BLaER1 (cell line): Measurements from ENCODE around the gene TRPC6.

ENCODE experiments used
- H3K27ac ChIP-seq: shearing (Covaris generic); formaldehyde crosslinking; 2 replicates; pipeline ENCODE4 v1.8.1; 2022
- H3K27me3 ChIP-seq: shearing (Covaris generic); formaldehyde crosslinking; 2 replicates; pipeline ENCODE4 v1.8.1; 2022
- H3K36me3 ChIP-seq: shearing (Covaris generic); formaldehyde crosslinking; 2 replicates; pipeline ENCODE4 v1.8.1; 2022
- H3K4me1 ChIP-seq: shearing (Covaris generic); formaldehyde crosslinking; 2 replicates; pipeline ENCODE4 v1.8.1; 2022
- H3K4me2 ChIP-seq: shearing (Covaris generic); formaldehyde crosslinking; 2 replicates; pipeline ENCODE4 v1.8.1; 2022
- H3K4me3 ChIP-seq: shearing (Covaris generic); formaldehyde crosslinking; 2 replicates; pipeline ENCODE4 v1.8.1; 2022
- H3K9ac ChIP-seq: shearing (Covaris generic); formaldehyde crosslinking; 2 replicates; pipeline ENCODE4 v1.8.1; 2022
- H3K9me3 ChIP-seq: shearing (Covaris generic); formaldehyde crosslinking; 2 replicates; pipeline ENCODE4 v1.8.1; 2022
- H4K20me1 ChIP-seq: shearing (Covaris generic); formaldehyde crosslinking; 2 replicates; pipeline ENCODE4 v1.8.1; 2022
- Cebpa-rat ChIP-seq: shearing (Covaris generic); IDR thresholded peaks from 2 replicates; pipeline ENCODE4 v1.8.1; 2022

Gene TRPC6

DNA sequence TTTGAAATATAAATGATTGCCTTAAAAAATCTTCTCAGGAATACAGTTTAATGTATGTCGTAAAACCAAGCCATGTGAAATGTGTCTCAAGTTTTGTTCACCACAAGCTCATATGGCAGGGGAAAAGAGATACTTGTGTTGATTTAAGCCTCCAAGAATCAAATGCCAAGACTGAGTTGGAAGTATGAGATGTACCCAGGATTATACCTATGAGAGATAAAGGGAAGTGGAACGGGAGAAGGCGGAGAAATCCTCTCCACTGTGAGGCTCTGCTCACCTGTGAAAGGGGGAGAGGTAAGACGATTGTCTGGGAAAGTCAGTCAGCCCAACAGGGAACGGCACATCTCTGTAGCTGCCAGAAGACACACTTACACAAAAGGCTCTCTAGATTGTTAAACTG is 124.8 kb downstream of the TRPC6 start:
- Histone ChIP-seq H3K9me3 (no peaks in the 10 kb centered on the region), H3K4me1 (no peaks in the 10 kb centered on the region), H3K27ac (no peak overlapping the region), H4K20me1 (no peaks in the 10 kb centered on the region), H3K36me3 (no peaks in the 10 kb centered on the region), H3K4me3 (no peak overlapping the region), H3K9ac (no peak overlapping the region), H3K4me2 (no peak overlapping the region), H3K27me3 (no peaks in the 10 kb centered on the region)
- no peak for TF ChIP-seq Cebpa-rat

DNA sequence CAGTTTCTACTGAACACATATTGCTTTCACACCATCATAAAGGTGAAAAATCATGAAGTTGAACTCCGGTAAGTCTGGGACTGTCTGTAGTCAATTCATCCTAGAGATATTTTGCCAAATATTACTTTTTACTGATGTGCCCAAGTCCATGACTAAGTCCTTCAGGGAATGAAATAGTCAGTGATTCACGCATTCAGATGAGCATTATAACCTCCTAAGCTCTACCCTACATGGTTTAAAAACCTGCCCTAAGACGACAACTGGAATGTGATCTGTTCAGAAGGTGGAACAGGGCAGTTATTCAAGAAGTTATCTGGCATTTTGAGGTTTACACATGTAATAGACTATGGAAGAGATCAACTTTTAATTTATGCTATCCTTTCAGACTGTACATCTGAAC is 125.6 kb downstream of the TRPC6 start:
- Histone ChIP-seq H3K4me1 (no peaks in the 10 kb centered on the region), H3K27ac (no peak overlapping the region), H3K36me3 (no peaks in the 10 kb centered on the region), H3K27me3 (no peaks in the 10 kb centered on the region), H3K9me3 (no peaks in the 10 kb centered on the region), H4K20me1 (no peaks in the 10 kb centered on the region), H3K4me2 (no peak overlapping the region), H3K4me3 (no peak overlapping the region), H3K9ac (no peak overlapping the region)
- no peak for TF ChIP-seq Cebpa-rat

DNA sequence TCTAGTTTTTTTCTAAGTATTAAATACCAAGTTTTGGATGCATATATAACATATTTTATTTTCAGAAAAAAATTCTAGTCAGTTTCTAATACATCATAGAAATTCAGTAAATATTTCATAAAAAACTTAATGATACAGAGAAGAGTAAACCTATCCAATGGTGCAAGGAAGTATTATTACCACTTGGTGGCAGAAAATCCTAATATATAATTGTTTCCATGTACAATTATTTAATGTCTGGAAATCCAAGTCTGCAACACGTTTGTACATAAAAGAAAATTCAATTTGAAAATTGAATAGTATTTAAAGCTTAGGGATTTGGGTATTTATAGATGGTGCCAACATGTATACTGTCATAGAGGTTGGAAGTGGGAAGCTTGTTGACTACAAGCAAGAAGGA is 127.0 kb downstream of the TRPC6 start:
- H3K36me3 ChIP-seq = no peaks in the 10 kb centered on the region
- no peaks in the 10 kb centered on the region for H3K27me3 ChIP-seq
- H3K9me3 ChIP-seq = no peaks in the 10 kb centered on the region
- H3K9ac ChIP-seq = no peak overlapping the region
- no peak overlapping the region for H3K27ac ChIP-seq
- no peaks in the 10 kb centered on the region for H3K4me1 ChIP-seq
- H4K20me1 ChIP-seq = no peaks in the 10 kb centered on the region
- H3K4me3 ChIP-seq = no peak overlapping the region
- TF ChIP-seq Cebpa-rat = no peak
- no peak overlapping the region for H3K4me2 ChIP-seq

DNA sequence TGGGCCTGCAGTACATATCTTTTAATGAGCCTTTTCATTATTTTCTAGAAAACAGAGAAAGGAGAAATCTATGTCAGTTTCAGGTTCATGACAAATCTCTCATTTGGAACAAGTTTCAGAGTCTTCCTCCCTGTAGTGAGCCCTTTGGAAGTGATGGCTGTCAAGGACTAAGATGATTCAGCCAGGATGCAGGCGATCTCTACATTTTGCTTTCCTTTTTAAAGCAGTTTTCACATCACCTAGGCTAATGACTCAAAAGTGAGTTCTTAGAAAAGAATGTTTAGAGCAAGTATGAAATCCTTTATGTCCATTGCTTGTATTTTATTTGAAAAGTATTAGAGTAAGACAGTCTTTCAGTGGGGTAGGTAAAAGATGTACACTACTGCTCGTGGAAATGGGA is 130.1 kb downstream of the TRPC6 start:
- Histone ChIP-seq H3K27ac (no peak overlapping the region), H3K9me3 (no peaks in the 10 kb centered on the region), H3K4me1 (peaks cover 7% of the 10 kb centered on the region), H4K20me1 (no peaks in the 10 kb centered on the region), H3K36me3 (no peaks in the 10 kb centered on the region), H3K9ac (no peak overlapping the region), H3K4me2 (no peak overlapping the region), H3K4me3 (no peak overlapping the region), H3K27me3 (no peaks in the 10 kb centered on the region)
- TF ChIP-seq Cebpa-rat = no peak

DNA sequence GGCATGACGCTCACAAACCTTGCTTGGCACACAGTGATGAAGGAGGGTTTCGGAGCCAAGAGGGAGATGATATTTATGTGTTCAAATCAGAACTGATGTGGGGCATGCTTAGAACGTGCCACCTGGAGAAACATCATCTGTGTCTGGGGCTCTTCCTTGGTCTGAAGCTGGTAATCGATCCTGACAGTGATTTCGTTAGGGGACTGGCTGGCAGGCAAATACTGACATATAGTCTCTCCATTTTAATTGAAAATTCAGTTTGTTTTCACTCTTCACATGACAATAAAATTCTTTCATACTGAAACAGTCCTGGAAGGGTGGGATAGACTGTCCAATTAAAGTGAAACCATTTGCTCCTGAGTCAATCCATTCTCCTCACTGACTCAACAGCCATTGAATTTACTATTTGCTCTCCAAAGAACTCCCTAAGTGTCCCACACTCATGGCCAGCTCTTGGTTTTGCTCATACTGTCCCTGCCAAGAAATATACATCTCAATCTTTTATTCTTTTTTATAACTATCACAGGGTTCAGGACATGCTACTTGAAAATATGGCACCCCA is 134.8 kb downstream of the TRPC6 start:
- Histone ChIP-seq H3K4me1 (peaks cover 7% of the 10 kb centered on the region), H3K4me3 (no peak overlapping the region), H3K36me3 (no peaks in the 10 kb centered on the region), H3K27ac (no peak overlapping the region), H4K20me1 (no peaks in the 10 kb centered on the region), H3K9me3 (no peaks in the 10 kb centered on the region), H3K27me3 (no peaks in the 10 kb centered on the region), H3K4me2 (no peak overlapping the region), H3K9ac (no peak overlapping the region)
- no peak for TF ChIP-seq Cebpa-rat

DNA sequence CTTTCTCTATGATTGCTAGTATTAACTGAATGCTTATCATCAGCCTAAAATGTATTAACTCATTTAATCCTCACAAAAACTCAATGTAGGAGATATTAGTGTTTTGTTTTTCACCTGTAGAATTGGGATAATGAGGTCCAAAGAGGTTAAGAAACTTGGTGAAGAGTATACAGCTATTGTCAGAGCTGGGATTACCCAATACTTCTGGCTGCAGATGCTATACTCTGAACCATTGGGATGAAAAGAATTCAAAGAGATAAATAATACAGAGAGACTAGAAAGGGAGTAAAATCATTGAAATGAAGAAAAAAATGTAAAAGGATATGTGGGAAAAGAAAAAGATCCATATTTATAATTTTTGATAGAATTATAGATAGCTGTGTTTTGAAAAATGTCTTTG is 137.1 kb downstream of the TRPC6 start:
- peaks cover 7% of the 10 kb centered on the region for H3K4me1 ChIP-seq
- no peak overlapping the region for H3K9ac ChIP-seq
- no peaks in the 10 kb centered on the region for H3K27me3 ChIP-seq
- TF ChIP-seq Cebpa-rat = no peak
- H3K4me2 ChIP-seq = no peak overlapping the region
- H3K4me3 ChIP-seq = no peak overlapping the region
- no peaks in the 10 kb centered on the region for H3K36me3 ChIP-seq
- no peaks in the 10 kb centered on the region for H4K20me1 ChIP-seq
- no peak overlapping the region for H3K27ac ChIP-seq
- H3K9me3 ChIP-seq = no peaks in the 10 kb centered on the region

DNA sequence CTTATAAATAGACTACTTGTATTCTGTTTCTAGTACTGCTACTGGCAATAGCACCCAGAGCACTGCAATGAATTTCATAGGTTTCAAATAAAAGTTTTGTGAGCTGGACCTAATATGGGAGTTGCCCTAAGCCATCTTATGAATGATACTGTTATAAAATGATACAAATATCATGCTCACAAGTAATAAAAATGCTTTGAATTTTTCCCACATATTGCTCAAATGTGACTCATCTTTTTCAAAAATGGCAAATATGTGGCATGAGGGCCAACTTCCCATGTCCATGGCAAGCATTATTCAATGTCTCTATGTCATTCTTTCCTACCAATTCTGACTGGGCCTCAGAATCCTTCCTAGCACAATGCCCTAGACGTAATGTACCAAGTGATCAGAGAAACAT is 137.6 kb downstream of the TRPC6 start:
- Histone ChIP-seq H3K4me1 (peaks cover 7% of the 10 kb centered on the region), H3K27me3 (no peaks in the 10 kb centered on the region), H4K20me1 (no peaks in the 10 kb centered on the region), H3K4me3 (no peak overlapping the region), H3K36me3 (no peaks in the 10 kb centered on the region), H3K9ac (no peak overlapping the region), H3K4me2 (no peak overlapping the region), H3K27ac (no peak overlapping the region), H3K9me3 (no peaks in the 10 kb centered on the region)
- TF ChIP-seq Cebpa-rat = no peak

DNA sequence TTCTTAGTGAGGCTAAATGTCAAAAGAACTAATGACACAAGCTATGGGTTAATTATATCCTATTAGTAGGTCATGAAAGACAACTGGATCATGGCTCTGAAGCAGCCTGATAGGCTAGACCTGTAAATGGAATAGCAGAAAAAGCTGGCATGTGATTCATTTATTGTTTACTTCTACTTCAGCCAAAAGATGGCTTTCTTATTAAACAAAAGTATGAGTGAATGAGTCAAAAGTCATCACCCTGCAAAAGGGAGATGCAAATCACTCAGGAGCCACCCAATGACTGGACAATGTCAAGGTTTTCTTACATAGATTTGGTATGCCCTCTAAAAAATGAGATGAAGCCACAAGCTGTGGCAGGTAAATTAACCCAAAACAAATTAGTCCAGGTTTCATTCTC is 138.0 kb downstream of the TRPC6 start:
- no peak overlapping the region for H3K27ac ChIP-seq

DNA sequence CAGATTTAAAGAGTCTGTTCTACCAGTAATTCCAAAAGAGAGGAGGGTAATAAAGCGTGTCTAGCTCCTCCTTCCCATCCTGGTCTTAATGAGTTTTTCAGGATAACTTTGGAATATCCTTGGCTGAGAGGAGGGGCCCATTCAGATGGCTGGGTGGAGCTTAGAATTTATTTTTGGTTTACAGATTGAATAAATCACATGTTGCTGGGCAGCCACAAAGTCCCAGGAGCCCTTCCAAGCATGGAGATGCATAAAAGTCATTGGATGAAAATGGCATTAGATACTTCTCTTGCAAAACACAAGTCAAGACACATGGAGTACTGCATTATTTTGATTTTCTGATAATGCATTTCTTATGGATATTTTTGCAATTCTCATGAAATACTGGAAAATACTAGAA is 139.0 kb downstream of the TRPC6 start:
- H3K27me3 ChIP-seq = no peaks in the 10 kb centered on the region
- no peaks in the 10 kb centered on the region for H3K36me3 ChIP-seq
- TF ChIP-seq Cebpa-rat = no peak
- no peak overlapping the region for H3K4me2 ChIP-seq
- H4K20me1 ChIP-seq = no peaks in the 10 kb centered on the region
- no peaks in the 10 kb centered on the region for H3K9me3 ChIP-seq
- no peak overlapping the region for H3K4me3 ChIP-seq
- H3K9ac ChIP-seq = no peak overlapping the region
- no peaks in the 10 kb centered on the region for H3K4me1 ChIP-seq
- H3K27ac ChIP-seq = no peak overlapping the region

More for the DNA sequence above, 138.0 kb downstream of the TRPC6 start:
- Histone ChIP-seq H3K27me3 (no peaks in the 10 kb centered on the region), H3K9me3 (no peaks in the 10 kb centered on the region), H3K36me3 (no peaks in the 10 kb centered on the region), H3K4me3 (no peak overlapping the region), H3K9ac (no peak overlapping the region), H4K20me1 (no peaks in the 10 kb centered on the region), H3K4me1 (peaks cover 4% of the 10 kb centered on the region), H3K4me2 (no peak overlapping the region)
- TF ChIP-seq Cebpa-rat = no peak

DNA sequence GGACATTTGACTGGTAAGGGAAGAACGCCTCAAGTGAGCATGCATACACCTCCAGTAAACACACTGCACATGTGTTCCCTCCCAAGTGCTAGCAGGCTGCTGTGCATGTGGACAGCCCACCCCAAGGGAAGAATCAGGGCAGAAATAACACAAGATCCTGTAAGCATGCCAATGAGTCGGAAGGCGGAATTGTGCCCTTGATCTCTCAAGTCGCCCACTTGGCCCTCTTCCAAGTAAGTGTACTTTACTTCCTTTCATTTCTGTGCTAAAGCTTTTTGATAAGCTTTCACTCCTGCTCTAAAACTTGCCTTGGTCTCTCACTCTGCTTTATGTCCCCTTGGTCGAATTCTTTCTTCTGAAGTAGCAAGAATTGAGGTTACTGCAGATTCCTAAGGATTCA is 139.6 kb downstream of the TRPC6 start:
- Histone ChIP-seq H3K4me1 (no peaks in the 10 kb centered on the region), H3K36me3 (no peaks in the 10 kb centered on the region), H3K4me2 (no peak overlapping the region), H3K9me3 (no peaks in the 10 kb centered on the region), H3K27ac (no peak overlapping the region), H4K20me1 (no peaks in the 10 kb centered on the region), H3K4me3 (no peak overlapping the region), H3K9ac (no peak overlapping the region), H3K27me3 (no peaks in the 10 kb centered on the region)
- TF ChIP-seq Cebpa-rat = no peak

DNA sequence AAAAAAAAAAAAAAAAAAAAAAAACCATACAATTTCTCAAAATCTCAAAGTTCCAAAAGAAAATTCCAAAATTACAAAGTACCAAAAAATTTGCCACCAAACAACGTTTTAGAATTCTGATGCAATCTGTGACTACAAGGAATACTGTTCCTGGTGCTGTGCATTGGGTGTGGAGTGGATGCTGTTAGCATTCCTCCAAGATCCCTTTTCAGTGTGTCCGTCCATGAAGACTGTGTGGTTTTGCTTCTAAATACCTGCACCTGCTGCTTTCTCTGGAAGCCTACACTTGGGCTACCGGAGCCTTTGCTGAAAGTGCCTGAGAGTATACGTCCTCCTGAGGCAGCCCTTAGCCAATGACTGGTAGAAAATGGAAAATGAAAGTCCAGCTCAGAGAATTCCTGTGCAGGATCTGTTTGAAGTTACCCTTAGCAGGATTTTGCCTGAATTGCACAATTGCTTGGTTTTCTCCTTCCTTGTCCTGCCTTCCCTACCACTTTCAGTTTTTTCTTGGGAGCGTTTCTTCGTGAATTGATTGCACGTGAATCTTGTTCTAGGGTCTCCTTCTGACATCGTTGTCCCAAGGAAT is 140.8 kb downstream of the TRPC6 start:
- H4K20me1 ChIP-seq = no peaks in the 10 kb centered on the region
- no peak overlapping the region for H3K27ac ChIP-seq
- H3K27me3 ChIP-seq = no peaks in the 10 kb centered on the region
- no peak overlapping the region for H3K9ac ChIP-seq
- no peaks in the 10 kb centered on the region for H3K4me1 ChIP-seq
- H3K36me3 ChIP-seq = no peaks in the 10 kb centered on the region
- no peak overlapping the region for H3K4me3 ChIP-seq
- no peak for TF ChIP-seq Cebpa-rat
- H3K9me3 ChIP-seq = no peaks in the 10 kb centered on the region
- H3K4me2 ChIP-seq = no peak overlapping the region
